Tibial nerve (tissue), 3 donors: Measurements from ENCODE around the gene SLC51A.

Source experiments
- POLR2A ChIP-seq, 2 donors: fragments of 450-650 bp; IDR thresholded peaks; one replicate each; pipeline ENCODE4 v1.6.1; 2017; ENCODE audit warnings: antibody characterized with exemption in 2 of 2, mild to moderate bottlenecking in 2 of 2, moderate library complexity in 2 of 2
- TF ChIP-seq, protein P1 (sequence below), 5 experiments: fragments of 200-600 bp in 3 of 5; fragments of 450-650 bp in 2 of 5; sonication (generic) in 3 of 5; IDR thresholded peaks; one replicate each; pipeline ENCODE4 v1.5.1; 2016 to 2019; ENCODE audit warnings: antibody characterized with exemption in 5 of 5, mild to moderate bottlenecking in 3 of 5, moderate library complexity in 2 of 5

GRCh38 chr3:196207159-196207832 lies 9.0 kb upstream of the SLC51A start:
- TF ChIP-seq, protein P1, sequence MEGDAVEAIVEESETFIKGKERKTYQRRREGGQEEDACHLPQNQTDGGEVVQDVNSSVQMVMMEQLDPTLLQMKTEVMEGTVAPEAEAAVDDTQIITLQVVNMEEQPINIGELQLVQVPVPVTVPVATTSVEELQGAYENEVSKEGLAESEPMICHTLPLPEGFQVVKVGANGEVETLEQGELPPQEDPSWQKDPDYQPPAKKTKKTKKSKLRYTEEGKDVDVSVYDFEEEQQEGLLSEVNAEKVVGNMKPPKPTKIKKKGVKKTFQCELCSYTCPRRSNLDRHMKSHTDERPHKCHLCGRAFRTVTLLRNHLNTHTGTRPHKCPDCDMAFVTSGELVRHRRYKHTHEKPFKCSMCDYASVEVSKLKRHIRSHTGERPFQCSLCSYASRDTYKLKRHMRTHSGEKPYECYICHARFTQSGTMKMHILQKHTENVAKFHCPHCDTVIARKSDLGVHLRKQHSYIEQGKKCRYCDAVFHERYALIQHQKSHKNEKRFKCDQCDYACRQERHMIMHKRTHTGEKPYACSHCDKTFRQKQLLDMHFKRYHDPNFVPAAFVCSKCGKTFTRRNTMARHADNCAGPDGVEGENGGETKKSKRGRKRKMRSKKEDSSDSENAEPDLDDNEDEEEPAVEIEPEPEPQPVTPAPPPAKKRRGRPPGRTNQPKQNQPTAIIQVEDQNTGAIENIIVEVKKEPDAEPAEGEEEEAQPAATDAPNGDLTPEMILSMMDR (IDR thresholded peaks at IDR 0.05): no peak
- no peak for TF ChIP-seq POLR2A (IDR thresholded peaks at IDR 0.05)
